Muscle of leg (tissue), 11 donors: ENCODE data around the gene DDN. TPM values are rescaled to one million over a fixed set of nuclear protein-coding genes. Genes with fewer than 3 reads are reported as not detected.
A peak's percentile ranks its signal among the peaks of the same experiment; 100 is the strongest.

Experiments used
- DNase-seq: peaks from one replicate; pipeline ENCODE4 v3.0.0; 2013
- H3K27ac ChIP-seq: one replicate; pipeline ENCODE4 v1.5.1; 2013; ENCODE audit warnings: mild to moderate bottlenecking, low read length, control low read depth
- H3K27me3 ChIP-seq: one replicate; pipeline ENCODE4 v1.6.1; 2013; ENCODE audit warnings: low read length; ENCODE audit not compliant: control insufficient read depth, insufficient read depth
- H3K36me3 ChIP-seq: one replicate; pipeline ENCODE4 v1.6.1; 2013; ENCODE audit warnings: low read length; ENCODE audit not compliant: control insufficient read depth, insufficient read depth
- H3K4me1 ChIP-seq: one replicate; pipeline ENCODE4 v1.6.1; 2013; ENCODE audit warnings: low read length; ENCODE audit not compliant: control insufficient read depth, insufficient read depth
- H3K4me3 ChIP-seq: one replicate; pipeline ENCODE4 v1.5.1; 2013; ENCODE audit warnings: low read length, control low read depth
- H3K9me3 ChIP-seq: replicated peaks from 2 replicates; pipeline ENCODE4 v1.6.1; 2013; ENCODE audit warnings: low read depth, low read length; ENCODE audit not compliant: control insufficient read depth
- WGBS: methylation state at CpG from one replicate; pipeline ENCODE4 v1.1.5; 2013; ENCODE audit warnings: missing lambda C conversion rate; ENCODE audit not compliant: insufficient coverage; 5-methylcytosine and 5-hydroxymethylcytosine counted together
- polyA plus RNA-seq, 8 donors: library from polyadenylated mRNA; unstranded; fragments of 120-200 nt; gene quantifications; one replicate each; pipeline versions ENCODE4 v1.2.1 to v1.2.3, GENCODE V29; 2013; ENCODE audit warnings: inconsistent platforms in 1 of 8, low replicate concordance in 1 of 8; ENCODE audit not compliant: insufficient read length in 8 of 8, insufficient read depth in 1 of 8
- total RNA-seq: library from RNA; stranded (reverse); fragments of 120-200 nt; gene quantifications from one replicate; pipeline ENCODE4 v1.2.4, GENCODE V29; 2013

The DDN gene
- total and polyA plus RNA-seq, 9 donors: 10.2 to 30.4 (median 14.6) TPM

DNA sequence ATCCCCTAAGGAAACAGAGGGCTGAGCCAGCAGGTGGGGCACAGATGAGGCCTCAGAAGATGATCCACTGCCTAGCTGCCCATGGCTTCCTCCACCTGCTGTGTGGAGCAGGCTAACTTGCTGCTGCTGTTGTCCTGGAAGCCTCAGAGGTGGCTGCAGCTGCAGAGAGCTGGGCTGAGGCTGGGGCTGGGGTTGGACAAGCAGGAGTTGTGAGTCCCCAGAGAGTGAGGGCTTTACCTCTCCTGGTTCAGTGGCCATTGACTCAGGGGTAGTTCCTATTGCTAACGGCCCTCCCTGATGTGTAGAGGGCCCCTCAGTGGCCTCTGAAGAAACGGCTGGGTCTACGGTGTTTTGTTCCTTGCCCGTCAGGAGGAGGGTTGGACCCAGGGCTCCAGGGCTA, 33.1 kb upstream of the DDN start:
- 100% methylated on average over 1 of the region's 4 CpGs for WGBS

DNA sequence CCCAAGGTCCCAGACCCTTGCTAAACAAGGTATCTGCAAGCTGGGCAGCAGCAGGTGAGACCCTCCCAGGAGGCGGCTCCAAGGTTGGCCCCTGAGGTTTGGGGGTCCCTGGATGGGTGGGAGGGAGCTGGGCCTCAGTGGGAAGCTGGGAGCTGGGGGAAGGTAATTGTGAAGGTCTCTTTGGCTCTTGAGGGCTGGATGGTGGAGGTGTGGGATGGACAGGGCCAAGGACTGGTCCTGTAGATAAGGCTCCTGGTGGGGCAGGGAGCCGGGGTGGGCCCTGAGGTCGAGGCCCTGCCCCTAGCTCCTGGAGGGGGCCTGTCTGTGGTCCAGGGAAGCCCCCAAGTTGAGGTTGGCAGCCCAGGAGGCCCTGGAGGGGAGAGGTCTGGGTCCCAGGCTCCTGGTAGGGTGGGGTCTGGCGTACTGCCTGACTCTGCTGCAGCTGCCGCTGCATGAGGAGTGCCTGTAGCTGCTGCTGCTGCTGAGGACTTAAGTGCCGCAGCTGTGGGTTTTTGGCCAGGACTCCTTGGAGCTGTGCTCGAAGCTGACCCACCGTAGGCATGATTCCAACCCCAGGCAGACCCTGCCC, 32.5 kb upstream of the DDN start:
- peak; percentile 66 for DNase-seq
- H3K9me3 ChIP-seq: no peaks in the 10 kb centered on the region
- H3K4me1 ChIP-seq: peaks cover 32% of the 10 kb centered on the region
- H3K27me3 ChIP-seq: no peaks in the 10 kb centered on the region
- WGBS: 63% methylated on average over 8 of the region's 8 CpGs
- no peak overlapping the region for H3K4me3 ChIP-seq
- H3K27ac ChIP-seq: peak overlapping the region; percentile 62
- H3K36me3 ChIP-seq: peaks cover 84% of the 10 kb centered on the region

More for the DNA sequence above, 33.1 kb upstream of the DDN start:
- Histone ChIP-seq H3K27me3 (no peaks in the 10 kb centered on the region), H3K4me3 (no peak overlapping the region), H3K27ac (peak overlapping the region; percentile 62), H3K4me1 (peaks cover 32% of the 10 kb centered on the region), H3K36me3 (peaks cover 87% of the 10 kb centered on the region), H3K9me3 (no peaks in the 10 kb centered on the region)
- DNase-seq: no peak

DNA sequence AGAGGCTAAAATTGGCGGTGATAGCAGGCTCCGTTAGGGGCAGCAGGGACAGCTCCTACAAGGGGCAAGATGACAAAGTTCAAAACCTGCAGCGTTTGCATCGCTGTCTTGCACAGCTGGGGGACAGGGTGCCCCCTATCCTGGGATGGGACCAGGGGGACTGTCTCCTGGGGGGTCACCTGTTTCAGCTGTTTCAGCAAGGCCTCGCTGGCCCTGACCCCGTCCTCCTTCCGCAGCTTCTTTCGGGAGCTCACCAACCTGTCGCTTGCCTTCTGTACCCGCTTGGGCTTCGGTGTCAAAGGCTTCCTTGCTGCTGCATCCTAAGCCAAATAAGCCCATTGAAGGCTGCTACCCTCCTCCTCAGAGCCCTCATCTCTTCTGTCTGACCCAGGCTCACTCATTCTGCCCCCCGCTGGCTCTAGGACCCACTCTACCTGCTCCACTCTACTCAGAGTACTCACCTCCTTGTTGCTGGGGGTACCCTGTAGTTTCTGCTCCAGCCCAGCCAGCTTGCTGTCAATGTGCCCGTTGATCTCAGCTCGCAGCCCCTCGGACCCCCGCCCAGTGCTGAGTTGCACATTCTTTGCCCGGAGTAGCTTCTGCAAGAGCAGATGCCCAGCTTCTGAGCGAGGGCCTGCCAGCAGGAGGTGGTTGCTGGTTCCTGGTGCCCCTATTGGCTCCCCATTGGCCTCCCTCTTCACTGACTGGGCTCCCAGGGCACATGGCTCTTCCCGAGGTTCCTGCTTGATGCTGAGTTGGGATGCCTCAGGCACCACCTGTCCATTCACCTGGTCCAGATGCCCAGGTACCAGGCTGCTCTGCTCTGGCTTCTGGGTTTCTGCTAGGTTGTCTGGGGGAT, 31.8 kb upstream of the DDN start:
- Histone ChIP-seq H3K27ac (no peak overlapping the region), H3K27me3 (no peaks in the 10 kb centered on the region), H3K4me1 (peaks cover 32% of the 10 kb centered on the region), H3K36me3 (peaks cover 89% of the 10 kb centered on the region), H3K4me3 (no peak overlapping the region), H3K9me3 (no peaks in the 10 kb centered on the region)
- 93% methylated on average over 19 of the region's 19 CpGs for WGBS
- no peak for DNase-seq

DNA sequence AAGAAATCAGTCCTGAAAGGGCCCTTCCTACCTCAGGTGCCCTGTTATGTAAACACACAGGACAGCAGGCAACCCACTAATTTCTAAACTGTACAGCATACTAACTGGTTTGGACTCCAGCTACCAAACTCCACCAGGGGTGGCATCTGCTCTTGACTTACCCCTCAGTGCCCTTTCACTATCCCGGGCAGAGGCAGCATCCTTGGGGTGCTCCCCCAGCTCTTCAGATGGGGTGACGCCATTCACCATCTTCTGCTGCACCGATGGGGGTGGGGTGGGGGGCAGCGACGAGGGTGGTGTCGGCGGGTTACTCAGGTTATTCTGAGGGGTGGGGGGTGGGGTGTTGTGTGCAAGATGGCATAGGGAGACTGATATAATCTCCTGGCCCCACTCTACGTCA, 30.9 kb upstream of the DDN start:
- H3K27me3 ChIP-seq: no peaks in the 10 kb centered on the region
- no peak overlapping the region for H3K4me3 ChIP-seq
- H3K36me3 ChIP-seq: peaks cover 93% of the 10 kb centered on the region
- peaks cover 32% of the 10 kb centered on the region for H3K4me1 ChIP-seq
- H3K9me3 ChIP-seq: no peaks in the 10 kb centered on the region
- WGBS: no CpG with 5 or more reads among the region's 8 CpGs
- DNase-seq: no peak
- no peak overlapping the region for H3K27ac ChIP-seq

DNA sequence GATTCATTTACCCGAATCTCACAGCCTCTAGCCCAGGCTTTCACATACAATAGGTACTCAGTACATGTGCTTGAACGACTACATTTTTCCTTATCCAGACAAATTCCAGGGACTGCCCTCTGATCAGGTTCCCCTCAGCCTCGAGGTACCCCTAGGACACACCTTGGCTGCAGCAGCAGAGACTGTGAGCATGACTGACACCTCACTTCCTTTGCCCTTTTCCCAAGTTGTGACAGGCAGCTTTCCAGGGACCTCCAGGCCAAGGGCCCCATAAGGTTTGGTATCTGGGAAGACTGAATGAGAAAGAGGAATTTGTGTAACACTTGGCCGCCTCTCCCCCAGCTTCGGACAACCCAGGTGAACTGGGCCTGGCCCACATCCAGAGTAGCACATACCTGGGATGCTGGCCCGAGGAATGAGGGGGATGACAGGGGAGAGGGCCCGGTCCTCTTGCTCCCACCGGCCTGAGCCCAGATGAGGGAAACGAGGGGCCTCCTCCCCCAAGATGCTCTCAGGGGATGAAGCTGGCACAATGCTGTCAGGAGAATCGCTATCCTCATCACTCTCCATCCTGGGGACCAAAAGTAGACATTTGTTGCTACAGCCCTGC, 29.6 kb upstream of the DDN start:
- no peak for DNase-seq
- Histone ChIP-seq H3K27me3 (no peaks in the 10 kb centered on the region), H3K9me3 (no peaks in the 10 kb centered on the region), H3K36me3 (peaks cover 93% of the 10 kb centered on the region), H3K4me3 (no peak overlapping the region), H3K4me1 (peaks cover 25% of the 10 kb centered on the region), H3K27ac (no peak overlapping the region)
- whole genome bisulfite sequencing: 83% methylated on average over 4 of the region's 10 CpGs

DNA sequence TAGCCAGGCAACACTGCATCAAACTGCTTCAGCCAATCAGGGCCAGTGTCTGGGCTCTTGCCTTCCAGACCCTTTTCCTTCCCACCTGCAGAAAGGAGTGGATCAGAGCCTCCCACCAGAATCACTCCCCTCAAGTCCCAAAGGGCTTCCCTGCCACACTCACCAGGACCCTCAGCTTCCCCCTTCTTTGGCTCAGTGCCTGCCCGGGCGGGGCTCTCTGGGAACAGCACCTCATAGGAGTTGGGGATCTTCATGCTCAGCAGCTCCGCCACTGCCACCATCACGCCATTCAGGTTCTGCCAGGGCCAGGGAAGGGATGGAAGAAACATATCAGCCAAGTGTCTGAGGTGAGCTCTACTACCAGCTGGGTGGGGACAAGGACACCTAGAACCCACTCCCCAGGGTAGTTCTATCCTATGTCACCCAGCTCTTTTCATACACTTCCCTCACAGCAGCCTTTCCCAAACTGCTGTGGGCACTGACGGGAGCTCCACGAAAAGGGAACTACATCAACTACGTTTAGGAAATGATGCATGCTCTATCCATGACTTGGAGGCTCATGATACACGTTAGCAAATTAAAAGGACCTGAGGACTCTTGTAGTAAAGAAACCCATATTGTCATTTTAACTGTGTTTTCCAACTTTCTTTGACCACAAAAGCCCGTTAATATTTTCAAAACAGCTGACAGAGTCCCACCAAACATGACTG, 28.8 kb upstream of the DDN start:
- no peaks in the 10 kb centered on the region for H3K9me3 ChIP-seq
- no peak overlapping the region for H3K27ac ChIP-seq
- peaks cover 93% of the 10 kb centered on the region for H3K36me3 ChIP-seq
- WGBS: 96% methylated on average over 7 of the region's 9 CpGs
- H3K27me3 ChIP-seq: no peaks in the 10 kb centered on the region
- no peak overlapping the region for H3K4me3 ChIP-seq
- peaks cover 17% of the 10 kb centered on the region for H3K4me1 ChIP-seq
- no peak for DNase-seq

DNA sequence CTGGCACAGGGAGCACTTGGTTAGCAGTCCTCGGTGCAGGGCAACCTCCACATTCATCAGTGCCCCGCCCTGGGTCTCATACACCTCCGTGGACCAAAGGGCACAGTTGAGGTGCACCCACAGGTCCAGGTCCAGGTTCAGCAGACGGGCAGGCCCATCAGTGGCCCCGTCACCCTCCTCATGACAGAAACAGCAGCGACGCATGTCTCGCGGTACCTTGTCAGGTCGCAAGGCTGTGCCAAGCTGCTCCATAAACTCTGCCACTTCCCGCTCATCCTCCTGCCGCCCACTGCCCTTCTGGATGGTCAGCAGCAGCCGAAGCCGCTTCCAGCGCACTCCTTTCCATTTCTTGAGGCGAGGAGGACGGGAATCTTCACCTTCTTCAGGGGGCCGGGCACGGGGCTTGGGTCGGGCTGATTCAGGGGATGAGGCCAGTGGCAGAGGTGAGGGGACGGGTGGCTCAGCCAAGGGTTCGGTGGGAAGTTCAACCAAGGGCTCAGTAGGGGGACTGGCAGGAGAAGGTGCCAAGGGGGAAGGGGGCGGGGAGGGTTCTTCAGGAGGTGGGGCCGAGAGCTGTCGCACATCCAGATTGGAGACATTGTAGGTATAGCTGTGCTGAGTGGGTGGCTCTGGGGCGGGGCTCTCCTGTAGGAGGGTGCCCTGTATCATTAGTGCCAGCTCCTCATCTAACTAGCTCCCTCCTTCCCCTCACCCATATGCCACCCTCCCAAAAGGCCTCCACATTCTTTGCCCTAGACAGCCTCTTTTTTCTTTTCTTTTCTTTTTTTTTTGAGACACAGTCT, 27.7 kb upstream of the DDN start:
- WGBS: 94% methylated on average over 22 of the region's 26 CpGs
- no peaks in the 10 kb centered on the region for H3K9me3 ChIP-seq
- H3K36me3 ChIP-seq: peaks cover 93% of the 10 kb centered on the region
- peaks cover 6% of the 10 kb centered on the region for H3K4me1 ChIP-seq
- H3K4me3 ChIP-seq: no peak overlapping the region
- DNase-seq: no peak
- no peaks in the 10 kb centered on the region for H3K27me3 ChIP-seq
- no peak overlapping the region for H3K27ac ChIP-seq

DNA sequence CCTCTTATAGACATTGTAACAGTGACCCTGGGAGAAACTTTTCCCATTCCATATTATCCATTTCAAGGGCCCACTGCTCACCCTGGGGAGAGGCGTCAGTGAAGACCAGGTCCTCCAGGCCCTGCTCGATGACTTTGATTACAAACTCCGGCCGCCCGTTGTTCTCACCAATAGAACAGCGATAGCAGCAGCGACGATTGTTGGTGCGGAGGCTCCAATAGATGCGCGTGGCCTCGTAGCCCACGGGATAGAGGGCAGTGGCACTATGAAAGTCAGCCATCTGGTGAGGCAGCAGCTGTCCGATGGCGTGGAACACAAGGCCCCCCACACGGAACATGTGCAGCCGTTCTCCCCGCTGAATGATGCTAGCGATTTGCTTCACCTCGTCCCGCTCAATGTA, 26.9 kb upstream of the DDN start:
- no peak for DNase-seq
- Histone ChIP-seq H3K4me3 (no peak overlapping the region), H3K4me1 (no peaks in the 10 kb centered on the region), H3K9me3 (no peaks in the 10 kb centered on the region), H3K36me3 (peaks cover 93% of the 10 kb centered on the region), H3K27me3 (no peaks in the 10 kb centered on the region), H3K27ac (no peak overlapping the region)
- WGBS: 94% methylated on average over 21 of the region's 21 CpGs

DNA sequence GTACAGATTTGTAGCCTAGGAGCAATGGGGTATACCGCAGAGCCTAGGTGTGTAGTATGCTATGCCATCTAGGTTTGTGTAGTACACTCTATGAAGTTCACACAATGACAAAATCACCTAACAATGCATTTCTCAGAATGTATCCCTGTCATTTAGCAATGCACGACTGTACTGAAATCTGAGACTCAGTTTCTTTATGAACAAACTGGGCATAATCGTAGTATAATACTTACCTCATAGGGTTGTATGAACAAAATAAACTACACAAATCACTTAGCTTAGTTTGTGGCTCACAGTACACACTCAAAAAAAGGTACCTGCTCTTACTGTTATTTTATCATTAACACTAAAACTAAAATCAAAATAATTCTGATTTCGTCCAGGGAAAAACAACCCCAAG, 26.3 kb upstream of the DDN start:
- no peaks in the 10 kb centered on the region for H3K4me1 ChIP-seq
- no peak for DNase-seq
- peaks cover 93% of the 10 kb centered on the region for H3K36me3 ChIP-seq
- H3K27ac ChIP-seq: no peak overlapping the region
- no peak overlapping the region for H3K4me3 ChIP-seq
- no CpG with 5 or more reads among the region's 4 CpGs for WGBS
- no peaks in the 10 kb centered on the region for H3K9me3 ChIP-seq
- no peaks in the 10 kb centered on the region for H3K27me3 ChIP-seq
